ENCODE data around the gene KLHL24.
A peak's percentile ranks its signal among the peaks of the same experiment; 100 is the strongest.
"Not testable (repeated sequence)": the region's sequence is repeated elsewhere in the genome, so short reads cannot be mapped to it uniquely, and the experiment has no call there.

Gene KLHL24

DNA sequence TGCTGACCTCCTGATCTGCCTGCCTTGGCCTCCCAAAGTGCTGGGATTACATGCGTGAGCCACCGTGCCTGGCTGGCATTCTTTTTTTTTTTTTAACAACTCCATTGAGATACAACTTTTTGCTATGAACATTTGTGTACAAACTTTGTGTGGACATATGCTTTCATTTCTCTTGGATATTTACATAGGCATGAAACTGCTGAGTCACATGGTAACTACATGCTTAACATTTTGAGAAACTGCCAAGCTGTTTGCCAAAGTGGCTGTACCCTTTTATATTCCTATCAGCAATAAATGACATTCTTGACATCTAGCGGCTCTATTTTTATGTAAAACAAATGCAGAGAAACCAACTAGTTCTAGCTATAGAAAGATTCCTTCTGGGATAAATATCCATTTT, 53.5 kb downstream of the KLHL24 start:
- Histone ChIP-seq H3K36me3 (ENCODE audit: control insufficient read depth in 1 of 2, insufficient read depth in 2 of 2, low read length in 2 of 2) (no peaks in the 10 kb centered on the region), H4K91ac (ENCODE audit: low read depth, low read length) (no peak overlapping the region), H3K79me2 (ENCODE audit: control insufficient read depth, insufficient read depth, low read length, poor library complexity) (no peaks in the 10 kb centered on the region), H3K27ac (ENCODE audit: low read depth, low read length) (no peak overlapping the region), H3K9ac (ENCODE audit: low read length) (no peak overlapping the region), H2BK120ac (ENCODE audit: insufficient read depth, low read length, poor library complexity) (no peak overlapping the region), H3K27me3 (ENCODE audit: insufficient read depth, low read length) (no peaks in the 10 kb centered on the region), H3K9me3 (ENCODE audit: insufficient read depth, low read depth, low read length) (no peaks in the 10 kb centered on the region), H2AFZ (ENCODE audit: insufficient read depth, low read length, poor library complexity) (no peak overlapping the region), H3K14ac (ENCODE audit: low read length) (no peak overlapping the region), H4K12ac (ENCODE audit: low read depth, low read length) (no peak overlapping the region), H3K4ac (ENCODE audit: low read depth, low read length) (no peak overlapping the region), H3K4me3 (ENCODE audit: low read depth, low read length) (no peak overlapping the region), H3K4me2 (ENCODE audit: low read length) (no peak overlapping the region), H2BK12ac (ENCODE audit: low read length) (no peak overlapping the region), H3K18ac (ENCODE audit: low read length) (no peak overlapping the region), H3K79me1 (ENCODE audit: low read length) (no peaks in the 10 kb centered on the region), H3K4me1 (ENCODE audit: control insufficient read depth in 1 of 2, insufficient read depth in 2 of 2, low read length in 2 of 2) (peaks cover 0 to 4% of the 10 kb centered on the region in 2 experiments), H2AK5ac (ENCODE audit: low read length) (no peak overlapping the region), H2BK5ac (ENCODE audit: low read depth, low read length, poor library complexity) (no peak overlapping the region), H3K23ac (ENCODE audit: low read length) (no peak overlapping the region), H4K8ac (ENCODE audit: low read depth, low read length) (no peak overlapping the region)
- DNase-seq: peak in 1 of 2 donors; percentile 15
- no CpG with 5 or more reads among the region's 3 CpGs for WGBS (ENCODE audit: extremely low coverage, insufficient coverage, insufficient read length)

DNA sequence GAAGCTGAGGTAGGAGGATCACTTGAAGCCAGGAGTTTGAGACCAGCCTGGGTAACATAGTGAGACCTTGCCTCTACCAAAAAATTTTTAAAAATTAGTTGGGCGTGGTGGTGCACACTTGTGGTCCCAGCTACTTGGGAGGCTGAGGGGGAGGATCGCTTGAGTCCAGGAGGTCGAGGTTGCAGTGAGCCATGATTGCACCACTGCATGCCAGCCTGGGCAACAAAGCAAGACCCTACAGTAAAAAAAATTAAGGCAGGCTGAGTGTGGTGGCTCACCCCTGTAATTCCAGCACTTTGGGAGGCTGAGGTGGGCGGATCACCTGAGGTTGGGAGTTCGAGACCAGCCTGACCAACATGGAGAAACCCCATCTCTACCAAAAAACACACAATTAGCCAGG, 54.2 kb downstream of the KLHL24 start:
- not testable (repeated sequence) for H2BK12ac ChIP-seq (ENCODE audit: low read length); H3K9me3 ChIP-seq (ENCODE audit: insufficient read depth, low read depth, low read length); DNase-seq; H3K36me3 ChIP-seq (ENCODE audit: control insufficient read depth in 1 of 2, insufficient read depth in 2 of 2, low read length in 2 of 2); H3K4me1 ChIP-seq (ENCODE audit: control insufficient read depth in 1 of 2, insufficient read depth in 2 of 2, low read length in 2 of 2); H3K23ac ChIP-seq (ENCODE audit: low read length); H4K91ac ChIP-seq (ENCODE audit: low read depth, low read length); H3K18ac ChIP-seq (ENCODE audit: low read length); H3K79me2 ChIP-seq (ENCODE audit: control insufficient read depth, insufficient read depth, low read length, poor library complexity); H3K4me3 ChIP-seq (ENCODE audit: low read depth, low read length); H2AFZ ChIP-seq (ENCODE audit: insufficient read depth, low read length, poor library complexity); H2AK5ac ChIP-seq (ENCODE audit: low read length); H3K27ac ChIP-seq (ENCODE audit: low read depth, low read length); H2BK5ac ChIP-seq (ENCODE audit: low read depth, low read length, poor library complexity); H4K8ac ChIP-seq (ENCODE audit: low read depth, low read length); H3K4ac ChIP-seq (ENCODE audit: low read depth, low read length); H2BK120ac ChIP-seq (ENCODE audit: insufficient read depth, low read length, poor library complexity); H3K27me3 ChIP-seq (ENCODE audit: insufficient read depth, low read length); H3K4me2 ChIP-seq (ENCODE audit: low read length); H3K14ac ChIP-seq (ENCODE audit: low read length); H3K79me1 ChIP-seq (ENCODE audit: low read length); H4K12ac ChIP-seq (ENCODE audit: low read depth, low read length); H3K9ac ChIP-seq (ENCODE audit: low read length)
- WGBS (ENCODE audit: extremely low coverage, insufficient coverage, insufficient read length): no CpG with 5 or more reads among the region's 5 CpGs

DNA sequence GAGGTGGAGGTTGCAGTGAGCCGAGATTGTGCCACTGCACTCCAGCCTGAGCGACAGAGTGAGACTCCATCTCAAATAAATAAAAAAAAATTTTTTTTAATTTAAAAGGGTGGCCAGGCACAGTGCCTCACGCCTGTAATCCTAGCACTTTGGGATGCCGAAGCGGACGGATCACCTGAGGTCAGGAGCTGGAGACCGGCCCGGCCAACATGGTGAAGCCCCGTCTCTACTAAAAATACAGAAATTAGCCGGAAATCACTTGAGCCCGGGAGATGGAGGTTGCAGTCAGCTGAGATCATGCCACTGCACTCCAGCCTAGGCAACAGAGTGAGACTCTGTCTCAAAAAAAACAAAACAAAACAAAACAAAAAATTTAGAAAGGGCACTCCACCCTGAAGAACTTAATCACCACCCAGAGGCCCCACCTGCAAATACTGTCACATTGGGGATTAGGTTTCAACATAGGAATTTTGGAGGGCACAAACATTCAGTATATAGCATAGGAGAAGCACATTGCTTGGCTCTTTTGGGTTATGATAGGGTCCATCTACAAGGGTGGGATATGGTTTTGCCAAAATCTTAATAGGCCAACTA, 55.1 kb downstream of the KLHL24 start:
- WGBS (ENCODE audit: extremely low coverage, insufficient coverage, insufficient read length): no CpG with 5 or more reads among the region's 11 CpGs
- Histone ChIP-seq H4K8ac (ENCODE audit: low read depth, low read length) (no peak overlapping the region), H2BK5ac (ENCODE audit: low read depth, low read length, poor library complexity) (no peak overlapping the region)

DNA sequence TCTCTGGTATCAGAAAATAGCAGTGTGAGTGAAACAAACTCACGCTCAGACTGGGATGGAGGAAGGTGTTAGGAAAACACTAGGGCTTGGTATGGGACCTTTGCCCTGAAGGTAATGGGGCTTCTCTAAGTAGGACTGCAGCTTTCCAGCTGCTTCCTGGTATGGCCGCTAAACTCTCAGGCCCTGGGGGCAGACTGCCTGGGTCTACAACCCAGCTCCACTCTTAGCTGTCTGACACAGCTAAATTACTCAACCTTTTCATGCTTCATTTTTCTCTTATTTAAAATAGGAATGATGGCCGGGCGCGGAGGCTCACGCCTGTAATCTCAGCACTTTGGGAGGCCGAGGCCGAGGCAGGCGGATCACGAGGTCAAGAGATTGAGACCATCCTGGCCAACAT, 57.0 kb downstream of the KLHL24 start:
- Histone ChIP-seq H2BK5ac (ENCODE audit: low read depth, low read length, poor library complexity) (no peak overlapping the region), H4K8ac (ENCODE audit: low read depth, low read length) (no peak overlapping the region), H4K91ac (ENCODE audit: low read depth, low read length) (no peak overlapping the region), H3K4ac (ENCODE audit: low read depth, low read length) (no peak overlapping the region), H3K9me3 (ENCODE audit: insufficient read depth, low read depth, low read length) (no peaks in the 10 kb centered on the region), H3K79me1 (ENCODE audit: low read length) (peaks cover under 1% of the 10 kb centered on the region), H3K23ac (ENCODE audit: low read length) (no peak overlapping the region), H3K4me1 (ENCODE audit: control insufficient read depth in 1 of 2, insufficient read depth in 2 of 2, low read length in 2 of 2) (peaks cover 2 to 4% of the 10 kb centered on the region in 2 experiments), H3K4me3 (ENCODE audit: low read depth, low read length) (no peak overlapping the region), H3K36me3 (ENCODE audit: control insufficient read depth in 1 of 2, insufficient read depth in 2 of 2, low read length in 2 of 2) (no peaks in the 10 kb centered on the region), H3K4me2 (ENCODE audit: low read length) (no peak overlapping the region), H2AFZ (ENCODE audit: insufficient read depth, low read length, poor library complexity) (no peak overlapping the region), H3K18ac (ENCODE audit: low read length) (no peak overlapping the region), H2BK12ac (ENCODE audit: low read length) (no peak overlapping the region), H2BK120ac (ENCODE audit: insufficient read depth, low read length, poor library complexity) (no peak overlapping the region), H3K14ac (ENCODE audit: low read length) (no peak overlapping the region), H3K27ac (ENCODE audit: low read depth, low read length) (no peak overlapping the region), H4K12ac (ENCODE audit: low read depth, low read length) (no peak overlapping the region), H3K9ac (ENCODE audit: low read length) (no peak overlapping the region), H3K27me3 (ENCODE audit: insufficient read depth, low read length) (no peaks in the 10 kb centered on the region), H2AK5ac (ENCODE audit: low read length) (no peak overlapping the region), H3K79me2 (ENCODE audit: control insufficient read depth, insufficient read depth, low read length, poor library complexity) (no peaks in the 10 kb centered on the region)
- DNase-seq: peak; percentile 98 to 99
- WGBS (ENCODE audit: extremely low coverage, insufficient coverage, insufficient read length): no CpG with 5 or more reads among the region's 10 CpGs

More for the DNA sequence above, 55.1 kb downstream of the KLHL24 start:
- Histone ChIP-seq H3K4ac (ENCODE audit: low read depth, low read length) (no peak overlapping the region), H3K18ac (ENCODE audit: low read length) (no peak overlapping the region), H3K36me3 (ENCODE audit: control insufficient read depth in 1 of 2, insufficient read depth in 2 of 2, low read length in 2 of 2) (no peaks in the 10 kb centered on the region), H3K4me3 (ENCODE audit: low read depth, low read length) (no peak overlapping the region), H2AFZ (ENCODE audit: insufficient read depth, low read length, poor library complexity) (no peak overlapping the region), H3K9me3 (ENCODE audit: insufficient read depth, low read depth, low read length) (no peaks in the 10 kb centered on the region), H3K23ac (ENCODE audit: low read length) (no peak overlapping the region), H3K27me3 (ENCODE audit: insufficient read depth, low read length) (no peaks in the 10 kb centered on the region), H4K91ac (ENCODE audit: low read depth, low read length) (no peak overlapping the region), H3K4me2 (ENCODE audit: low read length) (no peak overlapping the region), H3K79me1 (ENCODE audit: low read length) (no peaks in the 10 kb centered on the region), H2BK120ac (ENCODE audit: insufficient read depth, low read length, poor library complexity) (no peak overlapping the region), H3K14ac (ENCODE audit: low read length) (no peak overlapping the region), H3K79me2 (ENCODE audit: control insufficient read depth, insufficient read depth, low read length, poor library complexity) (no peaks in the 10 kb centered on the region), H3K9ac (ENCODE audit: low read length) (no peak overlapping the region), H2BK12ac (ENCODE audit: low read length) (no peak overlapping the region), H3K4me1 (ENCODE audit: control insufficient read depth in 1 of 2, insufficient read depth in 2 of 2, low read length in 2 of 2) (peaks cover 0 to 4% of the 10 kb centered on the region in 2 experiments), H4K12ac (ENCODE audit: low read depth, low read length) (no peak overlapping the region), H3K27ac (ENCODE audit: low read depth, low read length) (no peak overlapping the region), H2AK5ac (ENCODE audit: low read length) (no peak overlapping the region)
- no peak for DNase-seq

All from trophoblast cell (in vitro differentiated cells and primary cell).